Measurements from ENCODE around the gene LTC4S.
"Not testable (repeated sequence)": the region's sequence is repeated elsewhere in the genome, so short reads cannot be mapped to it uniquely, and the experiment has no call there.

LTC4S gene

GRCh38 chr5:179827680-179828079 lies 33.9 kb downstream of the LTC4S start:
- no peak for DNase-seq (ENCODE audit: low read depth)

- DNase-seq (ENCODE audit: low read depth): no peak
Observed at GRCh38 chr5:179828756-179829421, 35.1 kb downstream of the LTC4S start.

GRCh38 chr5:179829732-179830435 lies 36.1 kb downstream of the LTC4S start:
- no peak for DNase-seq (ENCODE audit: low read depth)

GRCh38 chr5:179830818-179831468 lies 37.2 kb downstream of the LTC4S start:
- DNase-seq (ENCODE audit: low read depth): no peak

- DNase-seq (ENCODE audit: low read depth): no peak
Observed at GRCh38 chr5:179832039-179832745, 38.4 kb downstream of the LTC4S start.

GRCh38 chr5:179833056-179833708 lies 39.4 kb downstream of the LTC4S start:
- DNase-seq (ENCODE audit: low read depth): no peak

GRCh38 chr5:179833709-179834070 lies 39.9 kb downstream of the LTC4S start:
- DNase-seq (ENCODE audit: low read depth): no peak

- no peak for DNase-seq (ENCODE audit: low read depth)
Observed at GRCh38 chr5:179834120-179834519, 40.3 kb downstream of the LTC4S start.

GRCh38 chr5:179834871-179835270 lies 41.1 kb downstream of the LTC4S start:
- DNase-seq (ENCODE audit: low read depth): not testable (repeated sequence)

- no peak for DNase-seq (ENCODE audit: low read depth)
Observed at GRCh38 chr5:179836225-179837019, 42.6 kb downstream of the LTC4S start.

GRCh38 chr5:179837076-179838011 lies 43.6 kb downstream of the LTC4S start:
- no peak for DNase-seq (ENCODE audit: low read depth)

- DNase-seq (ENCODE audit: low read depth): no peak
Observed at GRCh38 chr5:179839328-179840256, 45.8 kb downstream of the LTC4S start.

- DNase-seq (ENCODE audit: low read depth): no peak
Observed at GRCh38 chr5:179840321-179840720, 46.5 kb downstream of the LTC4S start.

GRCh38 chr5:179840766-179841165 lies 47.0 kb downstream of the LTC4S start:
- DNase-seq (ENCODE audit: low read depth): no peak

- no peak for DNase-seq (ENCODE audit: low read depth)
Observed at GRCh38 chr5:179841621-179842020, 47.8 kb downstream of the LTC4S start.

Data from activated T-cell treated with anti-CD3 and anti-CD28 coated beads for 48 hours (primary cell).